ENCODE measurements around the gene HSPH1. TPM values are rescaled to one million over a fixed set of nuclear protein-coding genes. Genes with fewer than 3 reads are reported as not detected.
"Not testable (repeated sequence)": the region's sequence is repeated elsewhere in the genome, so short reads cannot be mapped to it uniquely, and the experiment has no call there.

Gene HSPH1
- total and polyA plus RNA-seq, 2 donors: 58.2 to 87.0 TPM

DNA sequence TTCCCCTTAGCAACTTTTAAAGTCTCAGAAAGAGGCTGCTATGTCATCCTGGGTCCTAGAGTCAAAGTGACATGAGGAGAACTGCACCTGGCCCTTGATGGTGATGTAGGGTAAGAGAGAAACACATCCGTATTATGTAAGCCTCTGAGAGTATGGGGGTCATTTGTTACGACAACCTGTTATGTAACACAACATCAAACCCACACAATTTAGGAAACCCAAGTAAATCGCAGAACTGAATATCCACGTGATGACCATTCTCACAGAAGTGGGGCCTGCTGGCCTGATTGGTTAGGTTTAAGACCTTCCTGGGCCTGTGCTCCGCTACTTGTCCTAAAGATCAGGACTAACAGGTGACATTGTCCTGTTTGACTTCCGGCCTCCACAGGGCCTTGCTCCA, 22.7 kb upstream of the HSPH1 start:
- Histone ChIP-seq H3K27me3 (ENCODE audit: control insufficient read depth in 2 of 2, insufficient read depth in 1 of 2, low read length in 1 of 2) (no peaks in the 10 kb centered on the region), H3K4me3 (ENCODE audit: low read length in 2 of 2) (no peak overlapping the region), H3K36me3 (ENCODE audit: control insufficient read depth in 2 of 2, insufficient read depth in 2 of 2, low read length in 1 of 2) (no peaks in the 10 kb centered on the region), H3K9me3 (ENCODE audit: control insufficient read depth in 2 of 2, insufficient read depth in 1 of 2, low read length in 1 of 2) (no peaks in the 10 kb centered on the region), H3K4me1 (ENCODE audit: control insufficient read depth in 2 of 2, insufficient read depth in 2 of 2, low read length in 2 of 2) (no peaks in the 10 kb centered on the region), H3K27ac (ENCODE audit: low read depth in 1 of 2, low read length in 1 of 2) (no peak overlapping the region)
- DNase-seq (ENCODE audit: low read depth in 6 of 9, low spot score in 9 of 9): no peak
- 98% methylated on average over 6 of the region's 6 CpGs for WGBS

DNA sequence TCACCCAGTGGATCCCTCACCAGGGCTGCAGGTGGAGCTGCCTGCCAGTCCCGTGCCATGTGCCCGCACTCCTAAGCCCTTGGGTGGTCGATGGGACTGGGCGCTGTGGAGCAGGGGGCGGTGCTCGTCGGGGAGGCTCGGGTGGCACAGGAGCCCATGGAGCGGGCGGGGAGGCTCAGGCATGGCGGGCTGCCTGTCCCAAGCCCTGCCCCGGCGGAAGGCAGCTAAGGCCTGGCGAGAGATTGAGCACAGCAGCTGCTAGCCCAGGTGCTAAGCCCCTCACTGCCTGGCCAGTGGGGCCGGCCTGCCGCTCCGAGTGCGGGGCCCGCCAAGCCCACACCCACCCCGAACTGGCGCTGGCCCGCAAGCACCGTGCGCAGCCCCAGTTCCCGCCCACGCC, 21.3 kb upstream of the HSPH1 start:
- no peak overlapping the region for H3K4me3 ChIP-seq (ENCODE audit: low read length in 2 of 2)
- H3K36me3 ChIP-seq (ENCODE audit: control insufficient read depth in 2 of 2, insufficient read depth in 2 of 2, low read length in 1 of 2): no peaks in the 10 kb centered on the region
- no peaks in the 10 kb centered on the region for H3K27me3 ChIP-seq (ENCODE audit: control insufficient read depth in 2 of 2, insufficient read depth in 1 of 2, low read length in 1 of 2)
- no peak for DNase-seq (ENCODE audit: low read depth in 6 of 9, low spot score in 9 of 9)
- H3K9me3 ChIP-seq (ENCODE audit: control insufficient read depth in 2 of 2, insufficient read depth in 1 of 2, low read length in 1 of 2): peaks cover 0 to 1% of the 10 kb centered on the region in 2 donors
- H3K27ac ChIP-seq (ENCODE audit: low read depth in 1 of 2, low read length in 1 of 2): no peak overlapping the region
- H3K4me1 ChIP-seq (ENCODE audit: control insufficient read depth in 2 of 2, insufficient read depth in 2 of 2, low read length in 2 of 2): no peaks in the 10 kb centered on the region
- WGBS: 97% methylated on average over 26 of the region's 26 CpGs

DNA sequence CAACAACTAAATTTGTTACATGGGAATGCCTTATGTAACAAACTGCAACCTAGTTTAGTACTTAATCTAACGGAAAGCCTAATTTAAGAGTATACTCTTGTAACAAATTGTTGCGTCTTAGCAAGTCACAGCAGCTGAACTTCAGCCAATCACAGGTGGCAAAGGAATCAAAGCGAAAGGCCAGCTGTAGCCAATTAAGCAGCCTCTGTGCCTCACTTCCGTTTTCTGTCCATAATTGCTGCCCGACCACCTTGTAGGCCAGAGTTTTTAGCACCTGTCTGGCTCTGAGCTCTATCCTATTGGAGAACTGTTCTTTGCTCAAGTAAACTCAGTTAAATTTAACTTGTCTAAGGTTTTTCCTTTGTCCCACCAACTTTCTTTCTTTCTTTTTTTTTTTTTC, 18.1 kb upstream of the HSPH1 start:
- WGBS: 71% methylated on average over 5 of the region's 5 CpGs
- Histone ChIP-seq H3K4me3 (ENCODE audit: low read length in 2 of 2) (no peak overlapping the region), H3K36me3 (ENCODE audit: control insufficient read depth in 2 of 2, insufficient read depth in 2 of 2, low read length in 1 of 2) (no peaks in the 10 kb centered on the region), H3K27ac (ENCODE audit: low read depth in 1 of 2, low read length in 1 of 2) (no peak overlapping the region), H3K4me1 (ENCODE audit: control insufficient read depth in 2 of 2, insufficient read depth in 2 of 2, low read length in 2 of 2) (peaks cover 0 to 4% of the 10 kb centered on the region in 2 donors), H3K27me3 (ENCODE audit: control insufficient read depth in 2 of 2, insufficient read depth in 1 of 2, low read length in 1 of 2) (no peaks in the 10 kb centered on the region), H3K9me3 (ENCODE audit: control insufficient read depth in 2 of 2, insufficient read depth in 1 of 2, low read length in 1 of 2) (peaks cover 0 to 1% of the 10 kb centered on the region in 2 donors)
- no peak for DNase-seq (ENCODE audit: low read depth in 6 of 9, low spot score in 9 of 9)

DNA sequence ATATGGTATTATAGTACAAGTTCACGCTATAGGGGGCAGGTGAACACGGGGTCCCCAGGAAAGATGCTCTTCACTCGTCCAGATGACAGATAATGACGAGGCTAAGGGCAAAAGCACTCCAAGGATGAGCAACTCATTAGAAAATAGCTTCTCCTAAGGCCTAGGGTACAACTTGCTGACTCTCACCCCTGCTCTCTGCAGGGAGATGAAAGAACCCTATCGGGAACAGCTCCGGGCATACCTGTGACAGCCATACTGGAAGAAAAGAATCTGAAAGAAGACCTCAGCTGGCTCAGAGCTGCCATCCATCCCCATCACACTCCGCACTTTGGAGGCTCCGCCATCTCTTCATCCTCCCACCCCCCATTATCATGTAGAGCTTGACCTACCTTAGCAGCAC, 17.5 kb upstream of the HSPH1 start:
- H3K27ac ChIP-seq (ENCODE audit: low read depth in 1 of 2, low read length in 1 of 2): no peak overlapping the region
- DNase-seq (ENCODE audit: low read depth in 6 of 9, low spot score in 9 of 9): no peak
- no peaks in the 10 kb centered on the region for H3K36me3 ChIP-seq (ENCODE audit: control insufficient read depth in 2 of 2, insufficient read depth in 2 of 2, low read length in 1 of 2)
- H3K4me1 ChIP-seq (ENCODE audit: control insufficient read depth in 2 of 2, insufficient read depth in 2 of 2, low read length in 2 of 2): peaks cover 0 to 4% of the 10 kb centered on the region in 2 donors
- no peaks in the 10 kb centered on the region for H3K27me3 ChIP-seq (ENCODE audit: control insufficient read depth in 2 of 2, insufficient read depth in 1 of 2, low read length in 1 of 2)
- 97% methylated on average over 8 of the region's 8 CpGs for WGBS
- H3K4me3 ChIP-seq (ENCODE audit: low read length in 2 of 2): no peak overlapping the region
- H3K9me3 ChIP-seq (ENCODE audit: control insufficient read depth in 2 of 2, insufficient read depth in 1 of 2, low read length in 1 of 2): peaks cover 0 to 1% of the 10 kb centered on the region in 2 donors

DNA sequence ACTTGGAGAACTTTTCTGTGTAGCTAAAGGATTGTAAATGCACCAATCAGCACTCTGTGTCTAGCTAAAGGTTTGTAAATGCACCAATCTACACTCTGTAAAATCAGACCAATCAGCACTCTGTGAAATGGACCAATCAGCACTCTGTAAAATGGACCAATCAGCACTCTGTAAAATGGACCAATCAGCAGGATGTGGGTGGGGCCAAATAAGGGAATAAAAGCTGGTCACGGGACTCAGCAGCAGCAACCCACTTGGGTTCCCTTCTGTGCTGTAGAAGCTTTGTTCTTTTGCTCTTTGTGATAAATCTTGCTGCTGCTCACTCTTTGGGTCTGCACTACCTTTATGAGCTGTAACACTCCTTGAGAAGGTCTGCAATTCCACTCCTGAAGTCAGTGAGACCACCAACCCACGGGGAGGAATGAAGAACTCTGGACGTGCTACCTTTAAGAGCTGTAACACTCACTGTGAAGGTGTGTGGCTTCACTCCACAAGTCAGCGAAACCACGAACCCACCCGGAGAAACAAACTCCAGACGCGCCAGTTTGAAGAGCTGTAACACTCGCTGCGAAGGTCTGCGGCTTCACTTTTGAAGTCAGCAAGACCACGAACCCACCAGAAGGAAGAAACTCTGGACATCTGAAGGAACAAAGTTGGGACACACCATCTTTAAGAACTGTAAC, 16.2 kb upstream of the HSPH1 start:
- not testable (repeated sequence) for H3K27ac ChIP-seq (ENCODE audit: low read depth in 1 of 2, low read length in 1 of 2); H3K27me3 ChIP-seq (ENCODE audit: control insufficient read depth in 2 of 2, insufficient read depth in 1 of 2, low read length in 1 of 2); DNase-seq (ENCODE audit: low read depth in 6 of 9, low spot score in 9 of 9); H3K4me1 ChIP-seq (ENCODE audit: control insufficient read depth in 2 of 2, insufficient read depth in 2 of 2, low read length in 2 of 2); H3K9me3 ChIP-seq (ENCODE audit: control insufficient read depth in 2 of 2, insufficient read depth in 1 of 2, low read length in 1 of 2); H3K4me3 ChIP-seq (ENCODE audit: low read length in 2 of 2); H3K36me3 ChIP-seq (ENCODE audit: control insufficient read depth in 2 of 2, insufficient read depth in 2 of 2, low read length in 1 of 2)
- 95% methylated on average over 12 of the region's 12 CpGs for whole genome bisulfite sequencing

DNA sequence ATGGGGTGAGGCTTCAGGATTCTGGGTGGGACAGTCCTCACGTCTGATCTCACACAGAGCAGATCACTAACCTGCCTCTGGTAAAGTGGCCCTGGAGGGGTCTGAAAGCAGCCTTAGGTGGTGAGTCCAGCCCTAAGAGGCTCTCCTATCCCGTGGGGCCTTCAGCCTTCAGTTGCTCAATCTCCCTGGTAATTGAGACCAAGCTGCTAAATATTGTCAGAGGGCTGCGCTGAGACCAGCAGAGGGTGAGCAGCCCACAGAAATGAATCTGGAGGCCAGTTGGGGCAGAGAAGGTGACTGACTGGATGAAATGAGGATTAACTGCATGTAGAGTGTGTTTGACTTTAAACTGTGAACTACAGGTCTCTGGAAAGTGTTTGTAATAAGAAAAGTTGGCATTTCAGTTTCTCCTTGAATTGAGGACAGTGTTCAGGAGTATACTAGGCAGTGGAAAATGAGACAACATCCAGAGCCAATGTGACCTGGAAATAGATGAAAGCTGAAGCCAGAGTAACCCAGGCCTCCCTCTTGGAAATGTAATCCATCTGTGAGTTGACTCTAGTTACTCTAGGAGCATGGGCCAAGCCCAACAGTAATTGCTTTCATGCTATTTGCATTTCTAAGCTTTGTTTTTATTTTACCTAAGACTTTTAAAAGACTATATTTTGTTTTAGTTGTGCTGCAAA, 14.3 kb upstream of the HSPH1 start:
- peaks cover 0 to 1% of the 10 kb centered on the region in 2 donors for H3K9me3 ChIP-seq (ENCODE audit: control insufficient read depth in 2 of 2, insufficient read depth in 1 of 2, low read length in 1 of 2)
- H3K27ac ChIP-seq (ENCODE audit: low read depth in 1 of 2, low read length in 1 of 2): peak overlapping the region in 1 of 2 donors; percentile 47
- H3K27me3 ChIP-seq (ENCODE audit: control insufficient read depth in 2 of 2, insufficient read depth in 1 of 2, low read length in 1 of 2): no peaks in the 10 kb centered on the region
- no peak overlapping the region for H3K4me3 ChIP-seq (ENCODE audit: low read length in 2 of 2)
- H3K4me1 ChIP-seq (ENCODE audit: control insufficient read depth in 2 of 2, insufficient read depth in 2 of 2, low read length in 2 of 2): peaks cover 0 to 4% of the 10 kb centered on the region in 2 donors
- 92% methylated on average over 3 of the region's 3 CpGs for WGBS
- H3K36me3 ChIP-seq (ENCODE audit: control insufficient read depth in 2 of 2, insufficient read depth in 2 of 2, low read length in 1 of 2): no peaks in the 10 kb centered on the region
- no peak for DNase-seq (ENCODE audit: low read depth in 6 of 9, low spot score in 9 of 9)

DNA sequence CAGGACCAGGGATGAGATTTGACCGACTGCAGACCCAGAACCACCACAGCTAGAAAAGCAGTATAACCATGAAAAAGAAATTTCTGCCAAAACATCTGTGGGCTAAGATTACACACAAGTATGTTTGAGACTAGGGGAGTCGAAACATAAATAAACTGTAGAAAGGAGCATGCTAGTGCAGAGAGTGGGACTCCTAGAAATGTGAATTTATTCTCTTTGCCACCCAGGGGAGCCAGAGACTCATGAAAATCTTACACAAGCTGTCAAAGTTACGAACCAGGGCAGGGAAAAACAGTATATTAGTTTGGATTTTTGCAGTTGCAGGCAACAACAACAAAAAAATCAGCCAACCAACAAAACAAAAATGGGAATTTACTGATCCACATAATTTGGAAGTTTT, 12.3 kb upstream of the HSPH1 start:
- no peaks in the 10 kb centered on the region for H3K27me3 ChIP-seq (ENCODE audit: control insufficient read depth in 2 of 2, insufficient read depth in 1 of 2, low read length in 1 of 2)
- no peak overlapping the region for H3K27ac ChIP-seq (ENCODE audit: low read depth in 1 of 2, low read length in 1 of 2)
- H3K4me1 ChIP-seq (ENCODE audit: control insufficient read depth in 2 of 2, insufficient read depth in 2 of 2, low read length in 2 of 2): peaks cover 0 to 4% of the 10 kb centered on the region in 2 donors
- H3K4me3 ChIP-seq (ENCODE audit: low read length in 2 of 2): no peak overlapping the region
- 88% methylated on average over 3 of the region's 3 CpGs for WGBS
- H3K36me3 ChIP-seq (ENCODE audit: control insufficient read depth in 2 of 2, insufficient read depth in 2 of 2, low read length in 1 of 2): no peaks in the 10 kb centered on the region
- DNase-seq (ENCODE audit: low read depth in 6 of 9, low spot score in 9 of 9): no peak
- peaks cover 0 to 1% of the 10 kb centered on the region in 2 donors for H3K9me3 ChIP-seq (ENCODE audit: control insufficient read depth in 2 of 2, insufficient read depth in 1 of 2, low read length in 1 of 2)

DNA sequence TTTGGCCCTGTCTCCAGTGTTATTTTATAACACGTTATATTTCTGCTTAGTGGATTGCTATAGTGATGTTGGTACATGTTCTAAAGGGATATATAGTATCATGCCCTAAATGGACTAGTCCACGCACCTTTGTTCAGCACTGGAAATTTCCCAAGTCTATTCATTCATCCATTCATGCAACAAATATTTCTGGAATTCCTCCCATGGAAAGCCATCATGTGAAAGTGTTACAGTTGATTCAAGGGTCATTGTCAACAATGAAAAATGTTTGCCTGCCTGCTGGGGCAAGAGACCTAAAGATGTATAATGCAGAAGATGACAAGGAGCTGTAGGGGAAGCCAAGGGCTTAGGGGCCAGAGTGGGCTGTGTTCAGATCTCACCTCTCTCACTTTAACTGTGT, 10.8 kb upstream of the HSPH1 start:
- no peaks in the 10 kb centered on the region for H3K36me3 ChIP-seq (ENCODE audit: control insufficient read depth in 2 of 2, insufficient read depth in 2 of 2, low read length in 1 of 2)
- no peak overlapping the region for H3K27ac ChIP-seq (ENCODE audit: low read depth in 1 of 2, low read length in 1 of 2)
- no peaks in the 10 kb centered on the region for H3K9me3 ChIP-seq (ENCODE audit: control insufficient read depth in 2 of 2, insufficient read depth in 1 of 2, low read length in 1 of 2)
- no peak overlapping the region for H3K4me3 ChIP-seq (ENCODE audit: low read length in 2 of 2)
- DNase-seq (ENCODE audit: low read depth in 6 of 9, low spot score in 9 of 9): no peak
- 95% methylated on average over 2 of the region's 2 CpGs for WGBS
- H3K27me3 ChIP-seq (ENCODE audit: control insufficient read depth in 2 of 2, insufficient read depth in 1 of 2, low read length in 1 of 2): no peaks in the 10 kb centered on the region
- peaks cover 0 to 3% of the 10 kb centered on the region in 2 donors for H3K4me1 ChIP-seq (ENCODE audit: control insufficient read depth in 2 of 2, insufficient read depth in 2 of 2, low read length in 2 of 2)

DNA sequence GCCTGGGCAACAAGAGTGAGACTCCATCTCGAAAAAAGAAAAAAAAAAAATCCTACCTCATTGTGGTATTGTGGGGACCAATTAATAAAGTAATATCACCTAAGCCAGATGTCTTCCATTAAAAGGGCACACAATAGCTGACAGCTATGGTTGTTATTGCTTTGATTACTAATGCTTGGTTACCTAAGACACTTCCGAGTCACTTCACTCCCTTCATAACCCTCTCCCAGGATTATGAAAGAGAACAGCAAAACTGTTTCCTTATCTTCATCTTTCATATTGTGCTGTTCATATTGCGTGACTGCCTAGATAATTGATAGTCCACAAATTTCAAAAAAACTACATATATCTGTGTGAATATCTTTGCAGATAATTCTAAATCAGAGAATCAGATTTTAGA, 10.3 kb upstream of the HSPH1 start:
- H3K9me3 ChIP-seq (ENCODE audit: control insufficient read depth in 2 of 2, insufficient read depth in 1 of 2, low read length in 1 of 2): no peaks in the 10 kb centered on the region
- no peaks in the 10 kb centered on the region for H3K4me1 ChIP-seq (ENCODE audit: control insufficient read depth in 2 of 2, insufficient read depth in 2 of 2, low read length in 2 of 2)
- H3K27me3 ChIP-seq (ENCODE audit: control insufficient read depth in 2 of 2, insufficient read depth in 1 of 2, low read length in 1 of 2): no peaks in the 10 kb centered on the region
- WGBS: 93% methylated on average over 3 of the region's 3 CpGs
- no peaks in the 10 kb centered on the region for H3K36me3 ChIP-seq (ENCODE audit: control insufficient read depth in 2 of 2, insufficient read depth in 2 of 2, low read length in 1 of 2)
- DNase-seq (ENCODE audit: low read depth in 6 of 9, low spot score in 9 of 9): no peak
- H3K4me3 ChIP-seq (ENCODE audit: low read length in 2 of 2): no peak overlapping the region
- no peak overlapping the region for H3K27ac ChIP-seq (ENCODE audit: low read depth in 1 of 2, low read length in 1 of 2)

Data from thymus (tissue), 11 donors.